ENCODE results near the gene SIAH1. TPM values are rescaled to one million over a fixed set of nuclear protein-coding genes. Genes with fewer than 3 reads are reported as not detected.
A peak's percentile ranks its signal among the peaks of the same experiment; 100 is the strongest.

Gene SIAH1
- total and polyA plus RNA-seq, 8 donors: 18.9 to 60.3 (median 54.6) TPM

DNA sequence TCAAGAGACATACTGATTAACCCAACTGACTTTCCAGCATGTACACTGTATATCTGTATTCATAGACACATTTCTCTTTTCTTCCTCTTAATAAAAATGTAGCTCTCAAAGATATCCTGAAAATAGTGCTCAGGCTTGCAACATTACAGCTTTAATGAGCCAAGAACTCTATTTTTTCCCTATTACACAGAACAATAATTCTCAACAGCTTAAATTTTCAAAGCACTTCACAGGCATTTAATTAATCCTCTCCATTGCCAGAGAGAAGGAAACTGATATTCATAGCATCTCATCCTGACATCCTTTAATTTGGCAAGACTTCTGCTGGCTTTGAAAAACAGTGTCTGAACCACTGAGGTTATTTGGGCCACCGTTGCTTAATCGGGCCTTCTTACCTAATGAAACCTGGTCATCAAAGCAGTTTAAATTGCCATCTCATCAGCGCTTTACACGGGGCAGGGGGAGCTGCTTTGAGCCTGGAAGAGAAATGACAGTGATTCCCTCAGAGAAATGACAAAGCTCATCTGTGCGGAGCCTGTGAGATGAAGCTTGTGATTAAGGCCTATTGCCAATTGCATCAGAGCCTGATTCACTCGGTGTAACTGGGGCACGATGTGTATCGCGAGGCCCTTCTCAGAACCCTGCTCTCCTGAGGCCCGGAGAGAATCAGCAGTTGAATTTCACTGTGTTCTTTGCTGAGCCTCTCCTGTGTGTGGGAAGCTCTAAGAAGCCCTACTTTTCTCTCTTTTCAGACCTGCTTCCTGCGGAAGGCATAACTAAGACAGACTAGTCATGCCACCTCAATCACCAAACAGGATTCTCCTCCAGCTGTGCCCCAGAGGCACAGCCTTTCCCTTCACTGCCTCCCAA is 8.5 kb upstream of the SIAH1 start:
- intact Hi-C loops (cut with DNase I): no loop called here
- Histone ChIP-seq H3K27ac (peak overlapping the region in 1 of 2 donors; percentile 33), H3K27me3 (no peaks in the 10 kb centered on the region), H3K9me3 (no peaks in the 10 kb centered on the region), H3K36me3 (no peaks in the 10 kb centered on the region), H3K4me3 (no peak overlapping the region), H3K4me1 (no peaks in the 10 kb centered on the region)
- peak; percentile 60 for ATAC-seq
- TF ChIP-seq, protein P1, sequence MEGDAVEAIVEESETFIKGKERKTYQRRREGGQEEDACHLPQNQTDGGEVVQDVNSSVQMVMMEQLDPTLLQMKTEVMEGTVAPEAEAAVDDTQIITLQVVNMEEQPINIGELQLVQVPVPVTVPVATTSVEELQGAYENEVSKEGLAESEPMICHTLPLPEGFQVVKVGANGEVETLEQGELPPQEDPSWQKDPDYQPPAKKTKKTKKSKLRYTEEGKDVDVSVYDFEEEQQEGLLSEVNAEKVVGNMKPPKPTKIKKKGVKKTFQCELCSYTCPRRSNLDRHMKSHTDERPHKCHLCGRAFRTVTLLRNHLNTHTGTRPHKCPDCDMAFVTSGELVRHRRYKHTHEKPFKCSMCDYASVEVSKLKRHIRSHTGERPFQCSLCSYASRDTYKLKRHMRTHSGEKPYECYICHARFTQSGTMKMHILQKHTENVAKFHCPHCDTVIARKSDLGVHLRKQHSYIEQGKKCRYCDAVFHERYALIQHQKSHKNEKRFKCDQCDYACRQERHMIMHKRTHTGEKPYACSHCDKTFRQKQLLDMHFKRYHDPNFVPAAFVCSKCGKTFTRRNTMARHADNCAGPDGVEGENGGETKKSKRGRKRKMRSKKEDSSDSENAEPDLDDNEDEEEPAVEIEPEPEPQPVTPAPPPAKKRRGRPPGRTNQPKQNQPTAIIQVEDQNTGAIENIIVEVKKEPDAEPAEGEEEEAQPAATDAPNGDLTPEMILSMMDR (IDR thresholded peaks at IDR 0.05): no peak
- DNase-seq: peak in 1 of 4 donors; percentile 54

GRCh38 chr16:48392407-48392806 is 7.2 kb upstream of the SIAH1 start:
- H3K27me3 ChIP-seq: no peaks in the 10 kb centered on the region
- no peak overlapping the region for H3K27ac ChIP-seq
- no peaks in the 10 kb centered on the region for H3K4me1 ChIP-seq
- ATAC-seq (no peak), DNase-seq (no peak)
- TF ChIP-seq, protein P1 (IDR thresholded peaks at IDR 0.05): no peak
- intact Hi-C loops (cut with DNase I): no loop called here
- no peaks in the 10 kb centered on the region for H3K9me3 ChIP-seq
- no peaks in the 10 kb centered on the region for H3K36me3 ChIP-seq
- H3K4me3 ChIP-seq: no peak overlapping the region

DNA sequence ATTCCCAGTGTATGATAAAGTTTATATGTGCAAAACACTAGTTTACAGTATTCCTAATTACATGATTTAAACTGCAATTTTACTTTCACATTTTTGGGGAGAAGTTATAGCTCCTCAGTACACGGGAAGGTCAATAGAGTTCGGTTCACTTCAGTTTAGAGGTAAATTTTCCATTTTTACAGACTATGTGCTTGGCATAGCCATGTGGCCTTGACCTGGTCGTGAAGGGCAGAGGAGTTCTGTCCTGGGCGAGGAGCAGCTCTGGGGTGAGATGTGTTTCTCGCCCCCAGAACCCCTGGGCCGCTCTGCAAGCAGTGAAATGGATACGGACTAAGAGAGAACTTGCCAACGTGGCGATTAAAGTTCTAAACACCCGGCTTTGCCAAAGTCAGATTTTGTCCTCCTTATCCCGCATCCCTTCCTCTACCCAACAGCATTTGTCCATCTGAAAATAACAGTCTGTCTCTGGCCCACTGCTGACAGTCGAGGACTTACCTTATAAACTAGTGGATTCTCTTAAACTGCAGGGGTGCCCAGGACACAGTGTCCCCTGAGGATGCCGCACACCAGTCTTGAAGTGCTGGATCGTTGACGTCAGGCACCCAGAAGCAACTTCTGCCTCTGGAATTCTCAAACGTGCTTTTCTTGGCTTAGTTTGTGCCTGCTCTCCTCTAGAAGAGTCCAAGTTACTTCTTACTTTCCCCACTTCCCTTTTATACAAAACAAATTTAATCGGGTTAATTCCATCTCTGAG is 1.5 kb upstream of the SIAH1 start:
- Histone ChIP-seq H3K4me3 (no peak overlapping the region), H3K27me3 (no peaks in the 10 kb centered on the region), H3K4me1 (peaks cover 8 to 34% of the 10 kb centered on the region in 2 donors), H3K27ac (no peak overlapping the region), H3K9me3 (no peaks in the 10 kb centered on the region), H3K36me3 (no peaks in the 10 kb centered on the region)
- no peak for ATAC-seq
- TF ChIP-seq, protein P1 (IDR thresholded peaks at IDR 0.05): no peak
- intact Hi-C loops (cut with DNase I): no loop called here
- DNase-seq: no peak

GRCh38 chr16:48384520-48385252 is 527 bp downstream of the SIAH1 start:
- peak; percentile 64 to 90 (median 78) for DNase-seq

More at GRCh38 chr16:48384520-48385252, 527 bp downstream of the SIAH1 start:
- ATAC-seq: peak; percentile 72
- intact Hi-C loops (cut with DNase I): no loop called here
- Histone ChIP-seq H3K27ac (peak overlapping the region; percentile 95 to 99), H3K36me3 (no peaks in the 10 kb centered on the region), H3K4me3 (peak overlapping the region; percentile 68 to 74), H3K9me3 (no peaks in the 10 kb centered on the region), H3K27me3 (no peaks in the 10 kb centered on the region), H3K4me1 (peaks cover 8 to 55% of the 10 kb centered on the region in 2 donors)
- TF ChIP-seq, protein P1 (IDR thresholded peaks at IDR 0.05): no peak
